ENCODE results near the gene TMEM178B. TPM values are rescaled to one million over a fixed set of nuclear protein-coding genes. Genes with fewer than 3 reads are reported as not detected.
"Not testable (repeated sequence)": the region's sequence is repeated elsewhere in the genome, so short reads cannot be mapped to it uniquely, and the experiment has no call there.

The TMEM178B gene
- polyA plus RNA-seq, 1 donor (not counting 4 experiments of a cell fraction or from before 2014, with no cell fraction given): not detected

- TF ChIP-seq, protein P1, sequence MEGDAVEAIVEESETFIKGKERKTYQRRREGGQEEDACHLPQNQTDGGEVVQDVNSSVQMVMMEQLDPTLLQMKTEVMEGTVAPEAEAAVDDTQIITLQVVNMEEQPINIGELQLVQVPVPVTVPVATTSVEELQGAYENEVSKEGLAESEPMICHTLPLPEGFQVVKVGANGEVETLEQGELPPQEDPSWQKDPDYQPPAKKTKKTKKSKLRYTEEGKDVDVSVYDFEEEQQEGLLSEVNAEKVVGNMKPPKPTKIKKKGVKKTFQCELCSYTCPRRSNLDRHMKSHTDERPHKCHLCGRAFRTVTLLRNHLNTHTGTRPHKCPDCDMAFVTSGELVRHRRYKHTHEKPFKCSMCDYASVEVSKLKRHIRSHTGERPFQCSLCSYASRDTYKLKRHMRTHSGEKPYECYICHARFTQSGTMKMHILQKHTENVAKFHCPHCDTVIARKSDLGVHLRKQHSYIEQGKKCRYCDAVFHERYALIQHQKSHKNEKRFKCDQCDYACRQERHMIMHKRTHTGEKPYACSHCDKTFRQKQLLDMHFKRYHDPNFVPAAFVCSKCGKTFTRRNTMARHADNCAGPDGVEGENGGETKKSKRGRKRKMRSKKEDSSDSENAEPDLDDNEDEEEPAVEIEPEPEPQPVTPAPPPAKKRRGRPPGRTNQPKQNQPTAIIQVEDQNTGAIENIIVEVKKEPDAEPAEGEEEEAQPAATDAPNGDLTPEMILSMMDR (optimal IDR thresholded peaks at IDR 0.05 in 1 of 3, IDR thresholded peaks at IDR 0.05 in 1 of 3, conservative IDR thresholded peaks at IDR 0.05 in 1 of 3; ENCODE audit: extremely low read depth in 1 of 3, insufficient read depth in 2 of 3, low read length in 3 of 3): no peak
- no peak for TF ChIP-seq EZH2 (IDR thresholded peaks at IDR 0.05; ENCODE audit: low read length)
- Histone ChIP-seq H4K20me1 (ENCODE audit: control insufficient read depth, extremely low read depth, insufficient read depth, low read length) (no peaks in the 10 kb centered on the region), H3K9me3 (ENCODE audit: control insufficient read depth, low read depth, low read length) (no peaks in the 10 kb centered on the region), H3K27ac (ENCODE audit: control insufficient read depth, insufficient read depth, low read length) (no peak overlapping the region), H2AFZ (ENCODE audit: control insufficient read depth, low read length) (no peak overlapping the region), H3K4me3 (ENCODE audit: control insufficient read depth in 2 of 3, extremely low read depth in 1 of 3, insufficient read depth in 2 of 3, low read depth in 1 of 3, low read length in 3 of 3) (no peak overlapping the region), H3K4me2 (ENCODE audit: control insufficient read depth, extremely low read depth, insufficient read depth, low read depth, low read length) (no peak overlapping the region), H3K79me2 (ENCODE audit: control insufficient read depth, insufficient read depth, low read length) (no peaks in the 10 kb centered on the region), H3K4me1 (ENCODE audit: control insufficient read depth, extremely low read depth, insufficient read depth, low read length) (no peaks in the 10 kb centered on the region), H3K36me3 (ENCODE audit: control insufficient read depth in 2 of 2, extremely low read depth in 1 of 2, insufficient read depth in 2 of 2, low read length in 2 of 2) (no peaks in the 10 kb centered on the region), H3K27me3 (ENCODE audit: control insufficient read depth, extremely low read depth, insufficient read depth, low read length) (no peaks in the 10 kb centered on the region), H3K9ac (ENCODE audit: control insufficient read depth, extremely low read depth, insufficient read depth, low read length) (no peak overlapping the region), H3K9me1 (ENCODE audit: control insufficient read depth, extremely low read depth, insufficient read depth, low read length) (no peaks in the 10 kb centered on the region)
- FAIRE-seq (no peak), DNase-seq (ENCODE audit: low read depth, low spot score) (no peak)
- dilution Hi-C loops (cut with MboI; ENCODE audit: extremely low pct_ligation_motif_present, low sequenced_read_pairs): no loop called here
Observed at GRCh38 chr7:141115965-141116364, 42.1 kb downstream of the TMEM178B start.

- H3K9me3 ChIP-seq (ENCODE audit: control insufficient read depth, low read depth, low read length); H3K79me2 ChIP-seq (ENCODE audit: control insufficient read depth, insufficient read depth, low read length); H3K9me1 ChIP-seq (ENCODE audit: control insufficient read depth, extremely low read depth, insufficient read depth, low read length); H3K4me2 ChIP-seq (ENCODE audit: control insufficient read depth, extremely low read depth, insufficient read depth, low read depth, low read length); H2AFZ ChIP-seq (ENCODE audit: control insufficient read depth, low read length); dilution Hi-C loops (cut with MboI; ENCODE audit: extremely low pct_ligation_motif_present, low sequenced_read_pairs); H3K9ac ChIP-seq (ENCODE audit: control insufficient read depth, extremely low read depth, insufficient read depth, low read length); H3K36me3 ChIP-seq (ENCODE audit: control insufficient read depth in 2 of 2, extremely low read depth in 1 of 2, insufficient read depth in 2 of 2, low read length in 2 of 2); DNase-seq (ENCODE audit: low read depth, low spot score); H3K27me3 ChIP-seq (ENCODE audit: control insufficient read depth, extremely low read depth, insufficient read depth, low read length); H3K4me1 ChIP-seq (ENCODE audit: control insufficient read depth, extremely low read depth, insufficient read depth, low read length); H3K4me3 ChIP-seq (ENCODE audit: control insufficient read depth in 2 of 3, extremely low read depth in 1 of 3, insufficient read depth in 2 of 3, low read depth in 1 of 3, low read length in 3 of 3); H4K20me1 ChIP-seq (ENCODE audit: control insufficient read depth, extremely low read depth, insufficient read depth, low read length); FAIRE-seq; H3K27ac ChIP-seq (ENCODE audit: control insufficient read depth, insufficient read depth, low read length): not testable (repeated sequence)
Observed at GRCh38 chr7:141116661-141117060, 42.8 kb downstream of the TMEM178B start.

DNA sequence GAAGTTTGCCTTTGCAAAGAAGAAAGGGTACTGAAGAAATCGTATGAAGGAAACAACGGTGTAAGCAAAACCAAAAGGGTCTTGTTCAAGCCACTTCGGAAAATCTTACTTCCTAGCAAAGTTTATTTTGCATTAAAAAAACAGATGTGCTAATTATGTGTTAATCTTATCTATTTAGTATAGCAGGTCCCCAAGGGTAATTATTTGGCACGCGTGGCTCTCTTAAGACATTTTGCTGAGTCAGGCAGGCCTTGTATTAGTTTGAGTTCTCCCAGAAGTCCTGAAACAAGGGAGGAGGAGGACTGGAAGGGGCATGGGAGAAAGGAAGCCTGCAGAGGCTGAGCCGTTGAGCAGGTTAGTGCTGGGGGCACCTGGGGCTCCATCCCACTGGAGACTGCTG lies 44.9 kb downstream of the TMEM178B start:
- H3K27me3 ChIP-seq (ENCODE audit: control insufficient read depth, extremely low read depth, insufficient read depth, low read length): no peaks in the 10 kb centered on the region
- H3K9ac ChIP-seq (ENCODE audit: control insufficient read depth, extremely low read depth, insufficient read depth, low read length): no peak overlapping the region
- no peaks in the 10 kb centered on the region for H3K36me3 ChIP-seq (ENCODE audit: control insufficient read depth in 2 of 2, extremely low read depth in 1 of 2, insufficient read depth in 2 of 2, low read length in 2 of 2)
- dilution Hi-C loops (cut with MboI; ENCODE audit: extremely low pct_ligation_motif_present, low sequenced_read_pairs): no loop called here
- no peaks in the 10 kb centered on the region for H3K9me1 ChIP-seq (ENCODE audit: control insufficient read depth, extremely low read depth, insufficient read depth, low read length)
- no peaks in the 10 kb centered on the region for H4K20me1 ChIP-seq (ENCODE audit: control insufficient read depth, extremely low read depth, insufficient read depth, low read length)
- no peak overlapping the region for H2AFZ ChIP-seq (ENCODE audit: control insufficient read depth, low read length)
- H3K4me3 ChIP-seq (ENCODE audit: control insufficient read depth in 2 of 3, extremely low read depth in 1 of 3, insufficient read depth in 2 of 3, low read depth in 1 of 3, low read length in 3 of 3): no peak overlapping the region
- H3K79me2 ChIP-seq (ENCODE audit: control insufficient read depth, insufficient read depth, low read length): no peaks in the 10 kb centered on the region
- FAIRE-seq (no peak), DNase-seq (ENCODE audit: low read depth, low spot score) (no peak)
- no peak overlapping the region for H3K27ac ChIP-seq (ENCODE audit: control insufficient read depth, insufficient read depth, low read length)
- H3K9me3 ChIP-seq (ENCODE audit: control insufficient read depth, low read depth, low read length): no peaks in the 10 kb centered on the region
- TF ChIP-seq EZH2 (IDR thresholded peaks at IDR 0.05; ENCODE audit: low read length): no peak
- no peaks in the 10 kb centered on the region for H3K4me1 ChIP-seq (ENCODE audit: control insufficient read depth, extremely low read depth, insufficient read depth, low read length)
- H3K4me2 ChIP-seq (ENCODE audit: control insufficient read depth, extremely low read depth, insufficient read depth, low read depth, low read length): no peak overlapping the region
